ENCODE results near the gene PHIP. TPM values are rescaled to one million over a fixed set of nuclear protein-coding genes. Genes with fewer than 3 reads are reported as not detected.

PHIP gene
- total and polyA plus RNA-seq, 10 of the 15 experiments (the other 5 are each of a cell fraction or from before 2014, with no cell fraction given), result 8.5 to 34.6 (median 17.9) TPM

DNA sequence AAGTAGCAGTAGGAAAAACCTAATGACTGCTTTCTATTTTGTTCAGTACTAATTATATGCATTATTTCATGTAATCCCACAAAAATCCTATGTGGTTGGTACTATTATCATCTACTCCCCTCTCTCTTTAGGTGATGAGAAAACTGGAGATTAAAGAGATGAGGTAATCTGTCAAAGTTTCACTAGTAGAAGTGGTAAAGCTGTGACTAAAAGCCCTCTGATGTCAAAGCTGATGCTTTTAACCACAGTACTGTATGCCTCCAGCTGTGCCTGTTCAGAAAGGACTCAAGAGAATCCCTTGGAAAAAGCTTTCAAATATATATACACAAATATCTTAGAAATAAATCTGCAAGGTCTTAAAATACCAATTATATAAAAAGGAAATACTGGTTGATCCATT is 38.0 kb downstream of the PHIP start (continued):
- TF ChIP-seq POU2F2 (IDR thresholded peaks at IDR 0.05; ENCODE audit: borderline replicate concordance, low read depth, low read length) (no peak), USF2 (IDR thresholded peaks at IDR 0.05; ENCODE audit: borderline replicate concordance, low read depth, low read length) (no peak), KLF5 (IDR thresholded peaks at IDR 0.05; ENCODE audit: partially characterized antibody) (no peak), GABPA (IDR thresholded peaks at IDR 0.05; ENCODE audit: low read depth) (peak; percentile 14; the same call in 1 of the 2 replicates), ZBTB33 (IDR thresholded peaks at IDR 0.05) (no peak), NBN (IDR thresholded peaks at IDR 0.05) (no peak), POLR2A (IDR thresholded peaks at IDR 0.05; ENCODE audit: low read depth, low read length) (no peak), HCFC1 (IDR thresholded peaks at IDR 0.05; ENCODE audit: low read length) (no peak), NR2C1 (IDR thresholded peaks at IDR 0.05) (no peak), MAX (IDR thresholded peaks at IDR 0.05; ENCODE audit: low read depth, low read length) (no peak), RAD21 (IDR thresholded peaks at IDR 0.05; ENCODE audit: insufficient read depth, low read depth, low read length) (no peak), CHD1 (IDR thresholded peaks at IDR 0.05; ENCODE audit: low read depth, low read length) (no peak), HDAC6 (IDR thresholded peaks at IDR 0.05; ENCODE audit: unreplicated experiment) (no peak), YBX1 (IDR thresholded peaks at IDR 0.05) (no peak), USF1 (IDR thresholded peaks at IDR 0.05; ENCODE audit: borderline replicate concordance, extremely low read length, insufficient read depth, low read depth, low read length) (no peak), BMI1 (IDR thresholded peaks at IDR 0.05; ENCODE audit: borderline replicate concordance) (no peak), POLR2AphosphoS5 (IDR thresholded peaks at IDR 0.05; ENCODE audit: low read length) (no peak), E2F4 (IDR thresholded peaks at IDR 0.05; ENCODE audit: low read depth, low read length) (no peak), IRF4 (IDR thresholded peaks at IDR 0.05; ENCODE audit: low read depth, low read length) (no peak), EED (IDR thresholded peaks at IDR 0.05; ENCODE audit: low read depth) (peak; percentile 49; the same call in 1 of the 2 replicates)
- TF ChIP-seq, protein P1, sequence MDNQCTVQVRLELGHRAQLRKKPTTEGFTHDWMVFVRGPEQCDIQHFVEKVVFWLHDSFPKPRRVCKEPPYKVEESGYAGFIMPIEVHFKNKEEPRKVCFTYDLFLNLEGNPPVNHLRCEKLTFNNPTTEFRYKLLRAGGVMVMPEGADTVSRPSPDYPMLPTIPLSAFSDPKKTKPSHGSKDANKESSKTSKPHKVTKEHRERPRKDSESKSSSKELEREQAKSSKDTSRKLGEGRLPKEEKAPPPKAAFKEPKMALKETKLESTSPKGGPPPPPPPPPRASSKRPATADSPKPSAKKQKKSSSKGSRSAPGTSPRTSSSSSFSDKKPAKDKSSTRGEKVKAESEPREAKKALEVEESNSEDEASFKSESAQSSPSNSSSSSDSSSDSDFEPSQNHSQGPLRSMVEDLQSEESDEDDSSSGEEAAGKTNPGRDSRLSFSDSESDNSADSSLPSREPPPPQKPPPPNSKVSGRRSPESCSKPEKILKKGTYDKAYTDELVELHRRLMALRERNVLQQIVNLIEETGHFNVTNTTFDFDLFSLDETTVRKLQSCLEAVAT (IDR thresholded peaks at IDR 0.05), result no peak
- TF ChIP-seq, protein P2, sequence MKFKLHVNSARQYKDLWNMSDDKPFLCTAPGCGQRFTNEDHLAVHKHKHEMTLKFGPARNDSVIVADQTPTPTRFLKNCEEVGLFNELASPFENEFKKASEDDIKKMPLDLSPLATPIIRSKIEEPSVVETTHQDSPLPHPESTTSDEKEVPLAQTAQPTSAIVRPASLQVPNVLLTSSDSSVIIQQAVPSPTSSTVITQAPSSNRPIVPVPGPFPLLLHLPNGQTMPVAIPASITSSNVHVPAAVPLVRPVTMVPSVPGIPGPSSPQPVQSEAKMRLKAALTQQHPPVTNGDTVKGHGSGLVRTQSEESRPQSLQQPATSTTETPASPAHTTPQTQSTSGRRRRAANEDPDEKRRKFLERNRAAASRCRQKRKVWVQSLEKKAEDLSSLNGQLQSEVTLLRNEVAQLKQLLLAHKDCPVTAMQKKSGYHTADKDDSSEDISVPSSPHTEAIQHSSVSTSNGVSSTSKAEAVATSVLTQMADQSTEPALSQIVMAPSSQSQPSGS (IDR thresholded peaks at IDR 0.05; ENCODE audit: low read length), result peak; percentile 78; the same call in 1 of the 2 replicates
- TF ChIP-seq, protein P3, sequence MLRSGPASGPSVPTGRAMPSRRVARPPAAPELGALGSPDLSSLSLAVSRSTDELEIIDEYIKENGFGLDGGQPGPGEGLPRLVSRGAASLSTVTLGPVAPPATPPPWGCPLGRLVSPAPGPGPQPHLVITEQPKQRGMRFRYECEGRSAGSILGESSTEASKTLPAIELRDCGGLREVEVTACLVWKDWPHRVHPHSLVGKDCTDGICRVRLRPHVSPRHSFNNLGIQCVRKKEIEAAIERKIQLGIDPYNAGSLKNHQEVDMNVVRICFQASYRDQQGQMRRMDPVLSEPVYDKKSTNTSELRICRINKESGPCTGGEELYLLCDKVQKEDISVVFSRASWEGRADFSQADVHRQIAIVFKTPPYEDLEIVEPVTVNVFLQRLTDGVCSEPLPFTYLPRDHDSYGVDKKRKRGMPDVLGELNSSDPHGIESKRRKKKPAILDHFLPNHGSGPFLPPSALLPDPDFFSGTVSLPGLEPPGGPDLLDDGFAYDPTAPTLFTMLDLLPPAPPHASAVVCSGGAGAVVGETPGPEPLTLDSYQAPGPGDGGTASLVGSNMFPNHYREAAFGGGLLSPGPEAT (IDR thresholded peaks at IDR 0.05; ENCODE audit: low read depth), result no peak

All from GM12878 (cell line).